ENCODE results near the gene P2RX3.

P2RX3 gene

GRCh38 chr11:57347336-57347735, 9.2 kb downstream of the P2RX3 start:
- no peak for TF ChIP-seq CTCF (IDR thresholded peaks at IDR 0.05; ENCODE audit: extremely low read depth, missing control alignments)
- DNase-seq (ENCODE audit: low spot score), result no peak

- DNase-seq (ENCODE audit: low spot score), result no peak
- TF ChIP-seq CTCF (IDR thresholded peaks at IDR 0.05; ENCODE audit: extremely low read depth, missing control alignments), result no peak
These were observed 9.9 kb downstream of the P2RX3 start for GRCh38 chr11:57348052-57348451.

- DNase-seq (ENCODE audit: low spot score), result no peak
- no peak for TF ChIP-seq CTCF (IDR thresholded peaks at IDR 0.05; ENCODE audit: extremely low read depth, missing control alignments)
These were observed 10.6 kb downstream of the P2RX3 start for GRCh38 chr11:57348636-57349313.

GRCh38 chr11:57349491-57350274, 11.5 kb downstream of the P2RX3 start:
- DNase-seq (ENCODE audit: low spot score), result peak; percentile 75
- TF ChIP-seq CTCF (IDR thresholded peaks at IDR 0.05; ENCODE audit: extremely low read depth, missing control alignments), result peak; percentile 89

- no peak for TF ChIP-seq CTCF (IDR thresholded peaks at IDR 0.05; ENCODE audit: extremely low read depth, missing control alignments)
- no peak for DNase-seq (ENCODE audit: low spot score)
These were observed 14.9 kb downstream of the P2RX3 start for GRCh38 chr11:57353036-57353435.

- no peak for DNase-seq (ENCODE audit: low spot score)
- TF ChIP-seq CTCF (IDR thresholded peaks at IDR 0.05; ENCODE audit: extremely low read depth, missing control alignments), result no peak
These were observed 15.3 kb downstream of the P2RX3 start for GRCh38 chr11:57353446-57353845.

GRCh38 chr11:57353852-57354251, 15.7 kb downstream of the P2RX3 start:
- no peak for TF ChIP-seq CTCF (IDR thresholded peaks at IDR 0.05; ENCODE audit: extremely low read depth, missing control alignments)
- no peak for DNase-seq (ENCODE audit: low spot score)

Data from GM20000 (cell line).